HCEC 1CT (cell line): ENCODE measurements around the gene APC.
A peak's percentile ranks its signal among the peaks of the same experiment; 100 is the strongest.
"Not testable (repeated sequence)": the region's sequence is repeated elsewhere in the genome, so short reads cannot be mapped to it uniquely, and the experiment has no call there.

Experiments
- DNase-seq: peaks from one replicate; pipeline ENCODE4 v3.0.0-alpha.2; 2017

The APC gene

GRCh38 chr5:112737463-112738190 is at the start of gene APC:
TSS of gene APC (plus strand) at chr5:112737885. CDS start at chr5:112754891, 17,006 bp downstream.
- DNase-seq, result peak; percentile 92

- peak; percentile 67 for DNase-seq
Observed at GRCh38 chr5:112689155-112689909, 48.4 kb upstream of the APC start.

- no peak for DNase-seq
Observed at GRCh38 chr5:112690605-112691338, 46.9 kb upstream of the APC start.

- no peak for DNase-seq
Observed at GRCh38 chr5:112691339-112691680, 46.4 kb upstream of the APC start.

GRCh38 chr5:112691758-112692157 is 45.9 kb upstream of the APC start:
- DNase-seq, result peak; percentile 41

GRCh38 chr5:112692472-112692871 is 45.2 kb upstream of the APC start:
- DNase-seq, result no peak

GRCh38 chr5:112693301-112693700 is 44.4 kb upstream of the APC start:
- no peak for DNase-seq

GRCh38 chr5:112694853-112695709 is 42.6 kb upstream of the APC start:
- DNase-seq, result peak; percentile 91

GRCh38 chr5:112696786-112697185 is 40.9 kb upstream of the APC start:
- DNase-seq, result no peak

- DNase-seq, result no peak
Observed at GRCh38 chr5:112697322-112697721, 40.4 kb upstream of the APC start.

GRCh38 chr5:112697833-112698232 is 39.9 kb upstream of the APC start:
- DNase-seq, result no peak

- no peak for DNase-seq
Observed at GRCh38 chr5:112703866-112704820, 33.5 kb upstream of the APC start.

GRCh38 chr5:112706446-112707016 is 31.2 kb upstream of the APC start:
- DNase-seq, result no peak

GRCh38 chr5:112707187-112708102 is 30.2 kb upstream of the APC start:
- peak; percentile 99 for DNase-seq

GRCh38 chr5:112708103-112708622 is 29.5 kb upstream of the APC start:
- peak; percentile 23 for DNase-seq

- no peak for DNase-seq
Observed at GRCh38 chr5:112709416-112709815, 28.3 kb upstream of the APC start.

- DNase-seq, result no peak
Observed at GRCh38 chr5:112710896-112711295, 26.8 kb upstream of the APC start.

GRCh38 chr5:112711436-112711835 is 26.2 kb upstream of the APC start:
- DNase-seq, result no peak

- no peak for DNase-seq
Observed at GRCh38 chr5:112713206-112713605, 24.5 kb upstream of the APC start.

GRCh38 chr5:112716895-112717294 is 20.8 kb upstream of the APC start:
- not testable (repeated sequence) for DNase-seq
